Measurements from ENCODE around the gene SPATS1. TPM values are rescaled to one million over a fixed set of nuclear protein-coding genes. Genes with fewer than 3 reads are reported as not detected.

The SPATS1 gene
- total and polyA plus RNA-seq, 2 of the 4 experiments (the other 2 are of a cell fraction) = not detected

GRCh38 chr6:44310241-44310640, 32.2 kb upstream of the SPATS1 start:
- TF ChIP-seq SMC3 (IDR thresholded peaks at IDR 0.05; ENCODE audit: low read depth, low read length) (no peak), RAD21 (IDR thresholded peaks at IDR 0.05; ENCODE audit: low read length) (no peak), RFX5 (IDR thresholded peaks at IDR 0.05; ENCODE audit: low read depth, low read length) (no peak), CHD1 (IDR thresholded peaks at IDR 0.05; ENCODE audit: low read depth, low read length) (no peak), MAFK (IDR thresholded peaks at IDR 0.05; ENCODE audit: low read depth, low read length) (no peak), FOS (IDR thresholded peaks at IDR 0.05; ENCODE audit: low read depth, low read length) (no peak), MAZ (IDR thresholded peaks at IDR 0.05; ENCODE audit: borderline replicate concordance, low read depth, low read length) (no peak), RCOR1 (IDR thresholded peaks at IDR 0.05; ENCODE audit: insufficient replicate concordance, low read length) (no peak), BHLHE40 (IDR thresholded peaks at IDR 0.05; ENCODE audit: low read depth, low read length) (no peak), CEBPB (IDR thresholded peaks at IDR 0.05; ENCODE audit: low read depth, low read length) (no peak), MXI1 (IDR thresholded peaks at IDR 0.05; ENCODE audit: borderline replicate concordance, low read depth, low read length) (no peak), CTCF (conservative IDR thresholded peaks at IDR 0.05; ENCODE audit: low read depth, low read length) (no peak), ELK1 (IDR thresholded peaks at IDR 0.05; ENCODE audit: borderline replicate concordance, low read depth, low read length) (no peak), NFE2L2 (IDR thresholded peaks at IDR 0.05; ENCODE audit: low read depth, low read length) (no peak), POLR2A (IDR thresholded peaks at IDR 0.05; ENCODE audit: low read depth, low read length) (no peak)
- TF ChIP-seq, protein P1, sequence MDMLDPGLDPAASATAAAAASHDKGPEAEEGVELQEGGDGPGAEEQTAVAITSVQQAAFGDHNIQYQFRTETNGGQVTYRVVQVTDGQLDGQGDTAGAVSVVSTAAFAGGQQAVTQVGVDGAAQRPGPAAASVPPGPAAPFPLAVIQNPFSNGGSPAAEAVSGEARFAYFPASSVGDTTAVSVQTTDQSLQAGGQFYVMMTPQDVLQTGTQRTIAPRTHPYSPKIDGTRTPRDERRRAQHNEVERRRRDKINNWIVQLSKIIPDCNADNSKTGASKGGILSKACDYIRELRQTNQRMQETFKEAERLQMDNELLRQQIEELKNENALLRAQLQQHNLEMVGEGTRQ (IDR thresholded peaks at IDR 0.05; ENCODE audit: low read depth, low read length) = no peak
- BruUV-seq (replicated peaks) = no TSS peak
- H2BK120ac ChIP-seq (ENCODE audit: low read depth, low read length) = no peak overlapping the region
- in situ Hi-C loops (cut with MboI; ENCODE audit: low sequenced_read_pairs) = no loop called here
- no peak overlapping the region for H3K4me3 ChIP-seq (ENCODE audit: insufficient read depth, low read depth, low read length)
- H2BK20ac ChIP-seq (ENCODE audit: low read depth, low read length) = no peak overlapping the region
- no peak overlapping the region for H3K4ac ChIP-seq (ENCODE audit: low read depth, low read length)
- H2BK15ac ChIP-seq (ENCODE audit: low read depth, low read length) = no peak overlapping the region
- H3K9me1 ChIP-seq (ENCODE audit: insufficient read depth, low read length) = peaks cover 10% of the 10 kb centered on the region
- DNase-seq = no peak
- H2AK9ac ChIP-seq (replicated peaks; ENCODE audit: low read depth, low read length, poor library complexity) = no peak overlapping the region
- POLR2A ChIA-PET (ENCODE audit: unreplicated experiment) = no interaction called here
- no peak overlapping the region for H3K56ac ChIP-seq (ENCODE audit: extremely low read depth, insufficient read depth, low read length)
- H4K8ac ChIP-seq (ENCODE audit: low read depth in 2 of 2, low read length in 2 of 2) = no peak overlapping the region
- no peak overlapping the region for H2BK5ac ChIP-seq (ENCODE audit: low read depth, low read length, poor library complexity, severe bottlenecking)
- H3K14ac ChIP-seq (replicated peaks; ENCODE audit: low read depth, low read length) = no peak overlapping the region
- H3K27ac ChIP-seq (ENCODE audit: insufficient read depth, low read length) = no peak overlapping the region
- H3K79me1 ChIP-seq (ENCODE audit: low read depth in 1 of 2, low read length in 2 of 2) = peaks cover 20 to 24% of the 10 kb centered on the region in 2 experiments
- intact Hi-C loops (cut with micrococcal nuclease) = no loop called here
- CTCF ChIA-PET = no interaction called here
- WGBS, 2 experiments (ENCODE audit: extremely low coverage in 2 of 2, insufficient read length in 1 of 2) = no CpG with 5 or more reads among the region's 3 CpGs
- no peaks in the 10 kb centered on the region for H3K9me3 ChIP-seq (ENCODE audit: control insufficient read depth, insufficient read depth, low read length)
- no peak overlapping the region for H3K23ac ChIP-seq (ENCODE audit: low read depth, low read length)
- no peak overlapping the region for H3K4me2 ChIP-seq (ENCODE audit: low read depth, low read length)
- H3K27me3 ChIP-seq (ENCODE audit: control insufficient read depth, insufficient read depth, low read length) = no peaks in the 10 kb centered on the region
- dilution Hi-C loops (cut with HindIII; ENCODE audit: low sequenced_read_pairs, unreplicated experiment) = no loop called here
- H2AK5ac ChIP-seq (ENCODE audit: low read depth, low read length) = no peak overlapping the region
- peaks cover 44% of the 10 kb centered on the region for H3K36me3 ChIP-seq (ENCODE audit: control insufficient read depth, insufficient read depth, low read length)
- H4K20me1 ChIP-seq (ENCODE audit: insufficient read depth, low read length) = no peaks in the 10 kb centered on the region
- ATAC-seq (ENCODE audit: low read depth) = no peak
- H2AFZ ChIP-seq (replicated peaks; ENCODE audit: low read length, poor library complexity) = no peak overlapping the region
- no peak overlapping the region for H3K18ac ChIP-seq (ENCODE audit: low read depth, low read length)
- H3K9ac ChIP-seq (ENCODE audit: low read depth, low read length) = no peak overlapping the region
- H4K5ac ChIP-seq (ENCODE audit: low read depth, low read length) = no peak overlapping the region
- no peak overlapping the region for H4K91ac ChIP-seq (ENCODE audit: insufficient read depth, low read depth, low read length)
- peaks cover 8% of the 10 kb centered on the region for H3K4me1 ChIP-seq (ENCODE audit: control insufficient read depth, insufficient read depth, low read length)
